GM11168 (cell line): ENCODE measurements around the gene BCOR.

Experiments used
- in situ Hi-C: fragments of 300-500 bp; cut with MboI; formaldehyde crosslinking; loops from one replicate; pipeline ENCODE4 v1.12.0; 2022; ENCODE audit warnings: low sequenced_read_pairs; ENCODE audit not compliant: unreplicated experiment

The BCOR gene

DNA sequence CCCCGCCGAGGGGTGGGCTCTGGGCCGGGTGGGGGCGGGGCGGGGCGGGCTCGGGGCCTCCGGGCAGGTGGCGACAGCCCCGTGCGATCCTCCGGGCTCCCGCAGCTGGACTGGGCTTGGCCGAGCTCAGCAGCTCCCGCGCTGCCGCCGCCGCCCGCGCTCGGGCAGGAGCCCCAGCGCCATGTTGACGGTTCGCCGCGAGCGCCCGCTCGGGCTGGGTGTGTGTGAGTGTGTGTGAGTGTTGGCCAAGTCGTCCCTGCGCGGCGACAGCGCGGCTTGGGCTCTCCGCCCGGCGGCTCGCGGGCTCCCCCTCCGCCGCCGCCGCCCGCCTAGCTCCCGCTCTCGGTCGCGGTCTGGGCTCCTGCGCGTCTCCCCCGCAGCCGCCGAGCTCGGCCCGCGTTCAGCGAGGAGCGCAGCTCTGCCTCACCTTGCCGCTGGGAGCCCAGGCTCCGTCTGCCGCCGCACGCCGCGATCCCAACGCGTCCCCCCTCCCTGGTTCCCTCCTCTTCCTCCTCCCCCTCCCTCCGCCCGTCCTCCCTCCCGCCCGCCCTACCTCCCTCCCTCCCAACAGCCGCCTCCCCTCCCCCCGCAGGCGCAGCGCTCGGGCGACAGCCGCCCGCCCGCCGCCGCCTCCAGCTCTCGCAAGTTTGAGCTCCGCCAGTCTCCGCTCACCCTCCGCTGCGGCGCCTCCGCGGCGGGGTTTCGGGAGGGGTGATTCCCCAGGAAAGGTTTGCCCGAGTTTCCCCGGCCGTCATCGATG, at the start of gene BCOR:
TSS of gene BCOR (minus strand) at position 455 of the 760 bp plus-strand sequence. CDS start 20,029 bp downstream, outside the sequence.
- in situ Hi-C loops, result no loop called here

DNA sequence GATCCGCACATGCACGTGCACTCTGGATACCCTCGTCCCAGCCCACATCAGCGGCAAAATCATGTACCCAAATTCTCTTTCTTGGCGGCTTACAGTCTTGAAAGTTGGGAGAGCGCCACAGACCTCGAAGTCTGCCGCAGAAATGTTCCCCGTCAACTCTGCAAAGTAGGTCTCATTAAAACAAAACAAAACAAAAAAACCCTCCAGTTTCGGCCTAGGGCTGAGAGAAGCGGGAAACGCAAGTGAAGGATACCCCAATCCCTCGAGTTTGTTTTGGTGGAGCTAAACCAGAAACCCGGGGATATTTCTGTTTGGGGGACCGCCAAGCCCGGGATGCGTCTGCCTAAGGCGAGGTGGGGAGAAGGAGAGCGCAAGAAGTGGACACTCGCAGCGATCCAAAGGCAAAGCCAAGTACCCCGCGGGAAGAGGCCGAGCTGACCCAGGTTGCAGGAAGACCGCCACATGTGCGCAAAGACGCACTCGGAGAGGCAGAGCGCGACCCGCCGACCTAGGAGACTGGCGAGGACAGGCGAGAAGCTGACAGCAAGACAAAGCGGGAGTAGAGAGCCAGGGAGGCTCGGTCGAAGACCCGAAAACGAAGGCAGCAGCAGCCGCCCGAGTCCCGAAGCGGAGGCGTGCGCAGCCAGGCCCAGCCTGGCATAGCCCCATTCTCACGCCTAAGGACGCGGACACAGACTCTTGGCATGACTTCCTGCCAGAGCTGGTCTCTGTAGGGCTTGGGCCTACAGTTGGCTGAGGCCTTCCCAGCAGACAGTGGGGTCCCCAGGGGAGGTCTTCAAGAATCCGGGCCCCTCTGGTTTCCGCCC, 49.6 kb upstream of the BCOR start:
- in situ Hi-C loops, result no loop called here

DNA sequence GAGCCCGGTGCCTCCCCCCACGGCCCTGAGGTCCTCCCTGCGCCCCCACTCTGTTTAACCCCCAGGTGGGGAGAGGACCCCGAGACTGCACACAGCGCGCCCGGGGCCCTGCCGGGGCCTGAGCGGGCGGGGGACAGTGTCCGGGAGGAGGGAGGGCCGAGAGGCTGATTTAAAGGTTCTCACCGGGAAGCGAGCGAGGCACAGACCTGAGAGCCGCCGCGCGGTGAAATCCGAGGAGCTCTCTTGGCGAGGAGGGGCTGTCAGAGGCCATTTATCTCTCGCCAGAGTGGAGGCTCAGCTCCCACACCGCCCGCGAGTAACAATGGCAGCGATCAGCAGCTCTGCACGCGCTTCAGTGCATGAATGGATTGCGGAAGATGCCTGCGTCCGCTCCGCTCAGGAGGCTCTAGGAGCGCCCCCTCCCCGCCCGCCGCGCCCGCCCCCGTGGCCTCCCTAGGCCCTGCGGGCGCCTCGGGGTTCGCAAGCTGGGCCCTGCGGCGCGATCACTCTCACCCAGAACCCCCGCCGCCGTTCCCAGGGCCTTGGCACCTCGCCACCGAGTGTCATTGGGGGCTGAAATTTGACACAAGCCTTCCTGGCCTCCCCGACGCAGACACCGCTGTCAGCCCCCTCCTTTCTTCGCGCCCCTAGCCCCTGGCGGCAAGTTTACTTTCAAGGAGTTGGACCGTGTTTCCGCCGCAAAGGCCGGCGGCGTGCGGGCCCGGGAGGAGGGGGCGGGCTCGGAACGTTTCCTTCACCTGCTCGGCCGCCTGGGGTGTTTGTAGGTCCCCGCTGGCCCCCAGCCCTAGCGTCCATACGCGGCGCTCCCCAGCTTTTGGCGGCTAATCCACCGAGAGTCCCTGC, 48.7 kb upstream of the BCOR start:
- in situ Hi-C loops, result no loop called here

DNA sequence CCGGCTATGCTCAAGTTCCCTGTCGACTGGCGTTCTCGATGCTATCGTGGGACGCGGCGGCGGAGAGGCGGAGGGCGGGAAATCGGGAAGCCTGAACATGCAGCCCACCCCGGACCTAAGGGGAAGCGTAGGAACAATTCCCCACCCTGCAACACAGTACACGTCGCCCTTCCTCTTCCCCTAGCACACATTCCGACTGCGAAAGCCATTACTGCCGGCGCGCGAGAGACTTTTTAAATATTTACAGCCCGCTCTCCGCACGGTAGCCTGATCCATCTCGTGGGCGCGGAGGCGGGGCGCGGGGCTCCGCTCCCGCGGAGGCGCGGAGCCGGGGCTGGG, 48.1 kb upstream of the BCOR start:
- in situ Hi-C loops, result no loop called here

- in situ Hi-C loops, result no loop called here
Observed at GRCh38 chrX:40145001-40145922, 47.5 kb upstream of the BCOR start.

DNA sequence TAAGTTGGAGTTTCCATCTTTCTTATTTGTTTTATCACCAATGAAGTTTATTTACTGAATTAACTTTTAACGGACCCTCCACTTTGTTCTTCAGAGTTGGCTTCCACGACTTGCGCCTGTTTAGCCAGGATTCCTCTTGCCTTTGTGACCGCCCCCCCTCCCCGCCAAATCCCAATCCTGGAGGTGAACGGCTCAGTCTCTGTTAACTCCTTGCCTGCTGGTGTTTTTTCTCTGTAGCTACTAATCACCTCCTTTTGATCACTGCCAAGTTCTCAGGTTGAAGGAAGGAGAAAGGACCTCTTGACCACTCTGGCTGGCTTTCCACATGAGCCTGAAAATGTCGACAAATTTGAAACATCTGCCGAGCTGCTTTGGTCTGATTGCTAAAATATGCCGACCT, 46.8 kb upstream of the BCOR start:
- in situ Hi-C loops, result no loop called here

DNA sequence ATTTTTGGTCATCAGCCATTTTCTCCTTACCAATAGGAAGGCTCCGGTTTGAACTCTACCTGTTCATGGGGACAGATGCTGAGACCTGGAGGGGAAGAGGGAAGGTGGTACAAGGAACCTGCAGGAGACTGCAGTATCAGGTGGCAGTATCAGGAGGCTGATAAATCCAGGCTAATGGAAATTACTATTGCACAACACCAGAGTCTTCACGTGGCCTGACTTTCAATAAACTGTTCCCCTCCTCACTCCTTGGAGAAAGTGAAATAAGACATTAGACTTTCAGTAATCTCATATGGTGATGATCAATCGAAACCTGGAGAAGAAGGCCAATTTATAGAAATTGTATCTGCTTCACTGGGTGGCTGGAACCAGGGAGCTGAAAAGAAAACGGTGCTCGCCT, 46.2 kb upstream of the BCOR start:
- in situ Hi-C loops, result no loop called here

DNA sequence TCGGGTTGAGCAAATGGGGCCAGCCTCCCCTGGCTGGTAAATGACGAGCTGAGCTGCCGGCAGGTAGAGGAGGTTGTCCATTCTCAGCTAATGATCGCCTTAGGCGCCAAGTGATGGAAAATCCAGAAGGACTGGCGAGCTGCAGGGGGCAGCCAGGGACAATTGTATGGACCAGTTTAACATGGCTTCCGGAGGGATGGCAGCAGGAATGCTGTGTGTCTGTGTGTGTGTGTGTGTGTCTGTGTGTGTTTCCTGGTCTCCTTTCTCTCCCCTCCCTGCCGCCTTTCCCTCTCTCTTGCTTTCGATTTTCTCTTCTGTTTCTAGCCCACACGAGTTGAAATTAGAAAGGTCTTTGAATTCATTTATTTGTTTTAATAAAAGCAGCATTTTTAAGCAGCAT, 45.2 kb upstream of the BCOR start:
- in situ Hi-C loops, result no loop called here

DNA sequence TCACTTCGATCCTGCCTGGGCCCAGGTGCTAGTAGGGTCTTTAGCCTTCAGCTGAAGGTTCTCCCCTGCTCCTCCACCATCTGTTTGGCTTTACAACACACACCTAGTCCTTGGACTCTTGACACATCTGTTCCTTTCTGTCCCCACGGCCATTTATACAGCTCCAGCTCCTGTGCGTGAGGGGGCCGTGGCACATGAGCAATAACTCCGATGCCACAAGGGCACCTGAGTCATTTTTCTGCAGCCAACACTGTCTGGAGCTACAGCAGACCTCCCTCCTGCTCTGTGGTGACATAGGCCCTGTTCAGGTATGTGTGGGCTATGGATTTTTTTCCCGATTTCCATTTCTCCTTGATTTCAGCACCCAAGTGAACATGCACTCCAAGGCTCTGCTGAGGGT, 44.7 kb upstream of the BCOR start:
- in situ Hi-C loops, result no loop called here

DNA sequence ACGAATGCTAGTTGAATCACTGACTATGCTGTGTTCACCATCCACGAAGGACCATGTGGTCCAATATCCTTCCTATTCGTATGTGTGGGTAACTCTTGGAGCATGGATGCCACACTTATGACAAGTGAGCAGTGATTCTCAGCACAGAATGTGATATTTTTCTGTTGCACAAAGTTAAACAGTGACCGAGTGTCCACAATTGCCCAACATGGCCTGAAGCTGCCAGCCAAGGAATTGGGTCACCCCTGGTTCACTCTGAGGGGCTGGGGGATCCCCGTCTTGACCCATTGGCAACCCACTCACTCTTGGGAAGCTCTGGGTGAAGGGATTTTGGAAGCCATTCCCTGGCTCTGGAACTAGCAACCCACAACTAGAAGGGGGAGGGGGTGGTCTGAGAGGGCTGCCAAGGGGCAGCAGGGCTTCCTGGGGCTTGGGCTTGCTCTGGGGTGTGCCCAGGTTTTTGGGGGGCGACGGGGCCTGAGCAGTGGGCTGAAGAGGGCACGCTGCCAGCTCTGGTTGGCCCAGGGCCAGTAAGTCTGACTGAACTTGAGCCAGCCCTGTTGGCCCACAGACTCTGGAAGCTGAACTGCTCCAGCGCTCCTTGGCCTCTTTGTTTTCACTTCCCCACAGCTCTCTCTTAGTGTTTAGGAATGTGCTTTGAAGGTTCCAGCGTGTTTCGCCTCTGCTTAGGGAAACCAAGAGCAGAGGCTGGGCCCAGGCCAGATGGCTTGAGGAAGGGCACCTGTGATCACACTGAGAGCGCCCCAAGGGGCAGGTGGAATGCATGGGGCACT, 43.1 kb upstream of the BCOR start:
- in situ Hi-C loops, result no loop called here

DNA sequence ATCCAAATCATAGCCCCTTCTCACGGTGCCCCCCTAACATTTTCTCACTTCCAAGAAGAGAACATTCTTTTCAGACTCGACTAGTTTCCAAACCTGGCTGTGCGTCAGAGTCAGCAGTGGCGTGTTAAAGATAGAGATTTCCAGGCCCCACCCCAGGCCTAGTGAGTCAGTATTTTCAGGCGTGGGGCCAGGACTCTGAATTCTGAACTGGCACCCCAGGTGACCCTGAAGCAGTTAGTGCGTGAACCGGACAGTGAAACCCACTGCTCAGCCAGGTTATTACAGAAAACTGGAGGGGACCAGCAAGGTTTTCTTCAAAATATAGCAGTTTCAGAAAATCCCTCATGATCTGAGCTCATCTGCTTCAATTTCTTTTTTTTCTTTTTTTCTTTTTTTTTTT, 35.0 kb upstream of the BCOR start:
- in situ Hi-C loops, result no loop called here

- in situ Hi-C loops, result no loop called here
Observed at GRCh38 chrX:40131654-40132337, 34.0 kb upstream of the BCOR start.

DNA sequence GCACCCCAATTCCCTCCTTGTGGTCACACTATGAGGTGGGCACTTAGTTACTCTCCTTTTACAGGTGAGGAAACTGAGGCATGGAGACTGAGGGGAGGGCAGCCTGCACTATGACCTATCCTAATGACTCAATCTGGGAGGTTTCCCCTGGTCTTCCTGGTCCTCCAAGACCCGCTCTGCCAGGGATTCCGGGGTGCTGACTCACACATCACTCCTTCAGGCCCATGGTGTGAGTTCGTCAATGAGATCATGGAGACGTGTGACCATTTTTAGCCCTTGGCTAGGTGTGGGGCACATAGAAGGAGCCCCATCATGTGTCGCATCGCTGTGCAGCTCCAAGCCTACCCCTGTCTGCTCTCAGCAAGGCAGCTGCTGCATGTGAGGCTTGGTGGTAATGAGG, 32.4 kb upstream of the BCOR start:
- in situ Hi-C loops, result no loop called here

- in situ Hi-C loops, result no loop called here
Observed at GRCh38 chrX:40127052-40127451, 29.3 kb upstream of the BCOR start.

GRCh38 chrX:40122487-40122886, 24.7 kb upstream of the BCOR start:
- in situ Hi-C loops, result no loop called here

DNA sequence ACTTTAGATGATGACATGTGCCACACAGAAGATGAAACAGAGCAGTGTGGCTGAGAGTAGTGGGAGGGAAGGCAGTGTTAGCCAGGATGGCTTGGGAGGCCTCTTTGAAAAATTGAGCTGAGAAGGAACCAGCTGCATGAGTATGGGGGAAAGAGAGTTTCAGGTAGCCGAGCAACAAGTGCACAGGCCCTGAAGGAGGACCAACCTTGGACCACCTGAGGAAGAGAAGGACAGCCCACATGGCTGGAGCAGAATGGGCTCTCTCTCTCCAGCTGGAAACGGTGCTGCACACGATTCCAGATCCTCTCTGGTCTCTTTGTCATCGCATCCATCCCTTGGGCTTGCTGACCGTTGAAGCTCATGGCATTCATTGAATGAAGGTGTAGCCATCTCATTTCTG, 23.9 kb upstream of the BCOR start:
- in situ Hi-C loops, result no loop called here

DNA sequence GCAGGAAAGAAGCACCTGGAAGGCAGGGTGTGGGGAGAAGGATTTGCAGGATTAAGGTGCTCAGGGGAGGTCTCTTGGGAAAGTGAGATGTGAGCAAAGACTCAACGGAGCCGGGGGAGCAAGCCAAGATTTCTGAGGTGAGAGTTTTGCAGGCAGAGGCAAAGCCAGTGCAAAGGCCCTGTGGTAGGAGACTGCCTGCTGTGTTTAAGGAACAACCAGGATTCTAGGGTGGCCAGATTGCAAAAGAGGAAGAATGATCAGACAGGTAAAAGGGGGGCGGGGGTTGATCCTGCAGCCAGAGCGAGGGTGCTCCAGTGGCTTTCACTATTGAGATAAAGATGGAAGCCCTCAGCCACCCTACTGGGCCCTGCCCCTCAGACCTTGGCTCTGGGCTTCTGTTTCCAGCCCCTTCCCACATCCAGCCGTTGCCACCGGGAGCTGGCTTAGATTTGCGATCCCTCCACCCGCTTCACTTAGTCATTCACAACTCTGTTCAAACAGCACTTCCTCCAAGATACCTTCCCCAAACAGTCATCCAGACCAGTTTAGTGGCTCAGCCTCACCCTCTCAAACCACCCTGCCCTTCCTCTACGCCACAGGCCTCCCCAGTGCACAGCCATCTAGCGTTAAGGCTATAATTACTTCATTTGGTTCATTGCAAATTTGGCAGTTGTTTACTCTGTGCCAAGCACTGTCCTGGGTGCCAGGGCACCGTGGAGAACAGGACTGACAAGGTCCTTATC, 23.3 kb upstream of the BCOR start:
- in situ Hi-C loops, result no loop called here
